Measurements from ENCODE around the gene PRR5L.

PRR5L gene

DNA sequence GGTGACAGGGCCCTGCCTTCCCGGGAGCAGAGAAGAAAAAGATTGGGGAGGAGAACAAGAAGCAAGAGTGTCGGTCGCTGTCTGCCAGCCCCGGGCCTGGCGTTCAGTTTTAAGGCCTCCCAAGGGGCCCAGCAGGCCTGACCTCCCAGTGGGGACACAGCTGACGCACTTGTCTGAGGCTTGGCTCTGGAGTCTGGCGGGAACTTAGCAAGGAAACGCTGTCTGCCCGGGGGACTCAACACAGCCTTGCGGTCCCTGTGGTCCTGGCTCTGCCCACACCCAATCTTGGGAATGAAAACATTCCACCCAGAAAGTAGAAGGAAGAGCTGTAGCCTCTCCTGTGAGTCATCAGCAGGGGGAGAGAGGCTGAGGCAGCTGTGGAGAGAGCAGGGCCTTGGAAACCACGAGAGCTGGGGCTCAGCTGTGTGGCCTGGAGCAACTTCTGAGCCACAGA, 159.6 kb downstream of the PRR5L start:
- TF ChIP-seq, protein P1, sequence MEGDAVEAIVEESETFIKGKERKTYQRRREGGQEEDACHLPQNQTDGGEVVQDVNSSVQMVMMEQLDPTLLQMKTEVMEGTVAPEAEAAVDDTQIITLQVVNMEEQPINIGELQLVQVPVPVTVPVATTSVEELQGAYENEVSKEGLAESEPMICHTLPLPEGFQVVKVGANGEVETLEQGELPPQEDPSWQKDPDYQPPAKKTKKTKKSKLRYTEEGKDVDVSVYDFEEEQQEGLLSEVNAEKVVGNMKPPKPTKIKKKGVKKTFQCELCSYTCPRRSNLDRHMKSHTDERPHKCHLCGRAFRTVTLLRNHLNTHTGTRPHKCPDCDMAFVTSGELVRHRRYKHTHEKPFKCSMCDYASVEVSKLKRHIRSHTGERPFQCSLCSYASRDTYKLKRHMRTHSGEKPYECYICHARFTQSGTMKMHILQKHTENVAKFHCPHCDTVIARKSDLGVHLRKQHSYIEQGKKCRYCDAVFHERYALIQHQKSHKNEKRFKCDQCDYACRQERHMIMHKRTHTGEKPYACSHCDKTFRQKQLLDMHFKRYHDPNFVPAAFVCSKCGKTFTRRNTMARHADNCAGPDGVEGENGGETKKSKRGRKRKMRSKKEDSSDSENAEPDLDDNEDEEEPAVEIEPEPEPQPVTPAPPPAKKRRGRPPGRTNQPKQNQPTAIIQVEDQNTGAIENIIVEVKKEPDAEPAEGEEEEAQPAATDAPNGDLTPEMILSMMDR (IDR thresholded peaks at IDR 0.05; ENCODE audit: extremely low read depth, missing control alignments): no peak
- DNase-seq (ENCODE audit: low spot score): no peak

DNA sequence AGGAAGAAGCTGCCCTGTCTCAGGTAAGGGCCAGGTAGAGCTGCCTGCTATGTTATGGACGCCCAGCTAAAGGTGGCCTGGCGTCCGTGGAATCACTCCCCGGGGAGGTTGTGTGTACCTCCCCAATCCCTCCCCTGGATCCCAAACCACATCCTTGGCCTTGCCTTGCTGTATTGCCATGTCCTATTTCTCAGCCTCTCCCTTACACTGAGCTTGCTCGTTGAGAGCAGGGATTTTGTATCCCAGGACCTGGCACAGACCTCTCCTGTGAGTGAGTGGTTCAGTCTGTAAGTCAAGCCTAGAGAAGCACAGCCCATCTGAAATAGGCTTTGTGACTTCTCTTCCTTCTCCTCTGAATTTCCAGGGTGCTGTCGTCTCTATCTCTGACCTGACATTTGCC, 160.1 kb downstream of the PRR5L start:
- TF ChIP-seq, protein P1 (IDR thresholded peaks at IDR 0.05; ENCODE audit: extremely low read depth, missing control alignments): no peak
- DNase-seq (ENCODE audit: low spot score): no peak

DNA sequence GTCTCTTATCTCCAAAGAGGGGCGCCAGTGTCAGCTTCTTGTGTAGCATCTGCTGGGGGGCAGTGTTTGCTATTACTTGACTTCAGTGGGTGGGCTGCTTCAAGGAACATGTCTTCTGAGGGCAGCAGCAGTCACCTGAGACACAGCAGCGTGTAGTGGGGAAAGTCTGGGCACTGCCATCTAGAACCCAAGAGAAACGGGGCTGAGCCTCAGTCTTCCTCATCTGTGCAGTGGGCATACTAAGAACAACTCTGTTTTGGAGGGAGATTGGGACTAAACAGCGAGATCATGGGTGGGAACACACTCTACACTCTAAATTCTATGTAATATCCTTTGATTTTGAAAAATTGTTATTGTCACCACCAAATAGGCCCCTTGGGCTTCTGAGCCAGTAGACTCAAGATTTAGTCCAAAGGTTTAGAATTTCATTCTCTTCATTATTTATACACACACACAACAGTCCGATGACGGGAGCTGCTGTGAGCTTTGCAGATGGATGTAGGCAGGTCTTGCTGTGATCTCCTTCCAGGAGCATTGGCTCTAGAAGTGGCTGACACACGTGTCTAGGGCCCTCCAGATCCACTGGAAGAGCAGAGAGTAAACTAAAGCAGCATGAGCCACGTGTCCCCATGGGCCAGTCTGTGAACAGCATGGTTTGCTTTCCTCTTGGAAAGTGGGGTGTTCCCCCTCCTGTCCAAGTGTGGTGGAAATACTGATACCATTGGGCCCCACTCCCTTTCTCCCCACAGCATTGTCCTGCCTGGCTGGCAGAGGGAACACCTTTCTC, 162.2 kb downstream of the PRR5L start:
- DNase-seq (ENCODE audit: low spot score): no peak
- TF ChIP-seq, protein P1 (IDR thresholded peaks at IDR 0.05; ENCODE audit: extremely low read depth, missing control alignments): no peak

DNA sequence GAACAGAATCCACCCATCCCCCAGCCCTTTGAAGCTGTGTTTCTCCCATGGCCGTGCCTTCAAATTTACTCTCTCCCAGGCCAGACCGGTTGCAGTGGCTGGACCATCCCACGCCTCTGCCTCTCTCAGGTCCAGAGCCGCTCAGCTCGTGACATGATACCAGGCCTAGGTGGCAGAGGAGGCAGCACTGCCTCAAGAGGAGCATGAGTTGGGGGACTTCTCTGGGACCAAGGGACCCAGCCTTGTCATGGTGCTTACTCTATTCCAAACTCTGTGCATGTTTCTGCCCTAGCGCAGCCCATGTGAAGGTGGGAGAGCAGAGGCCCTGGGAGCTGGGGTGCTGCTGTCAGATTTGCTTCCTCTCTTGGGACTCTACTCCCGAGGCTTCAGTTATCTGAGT, 163.0 kb downstream of the PRR5L start:
- DNase-seq (ENCODE audit: low spot score): no peak
- TF ChIP-seq, protein P1 (IDR thresholded peaks at IDR 0.05; ENCODE audit: extremely low read depth, missing control alignments): no peak

DNA sequence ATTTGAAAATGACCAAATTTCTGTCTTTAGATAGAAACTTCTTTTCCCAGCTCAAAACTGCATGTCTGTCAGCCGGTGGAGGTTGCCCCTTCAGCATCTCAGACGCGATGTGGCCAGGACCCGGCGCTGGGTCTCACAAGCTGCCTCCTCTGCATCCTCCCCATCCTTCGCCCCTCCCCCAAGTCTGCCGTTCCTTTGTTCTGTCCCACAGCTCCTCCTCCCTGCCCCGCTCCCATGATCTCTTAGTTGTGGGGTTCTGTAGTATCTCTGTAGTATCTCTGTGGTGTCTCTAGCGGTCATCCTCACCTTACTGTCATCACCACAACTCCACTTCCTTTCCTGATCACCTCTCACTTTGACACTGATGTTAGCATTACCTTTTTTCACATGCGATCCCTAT, 164.1 kb downstream of the PRR5L start:
- TF ChIP-seq, protein P1 (IDR thresholded peaks at IDR 0.05; ENCODE audit: extremely low read depth, missing control alignments): no peak

DNA sequence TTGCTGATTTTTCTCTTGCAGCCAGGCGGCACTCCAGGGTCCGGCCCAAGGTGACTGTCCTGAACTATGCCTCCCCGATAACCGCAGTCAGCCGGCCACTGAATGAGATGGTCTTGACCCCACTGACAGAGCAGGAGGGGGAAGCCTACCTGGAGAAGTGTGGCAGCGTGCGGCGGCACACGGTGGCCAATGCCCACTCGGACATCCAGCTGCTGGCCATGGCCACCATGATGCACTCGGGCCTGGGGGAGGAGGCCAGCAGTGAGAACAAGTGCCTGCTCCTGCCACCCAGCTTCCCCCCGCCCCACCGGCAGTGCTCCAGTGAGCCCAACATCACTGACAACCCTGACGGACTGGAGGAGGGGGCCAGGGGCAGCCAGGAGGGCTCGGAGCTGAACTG, 166.2 kb downstream of the PRR5L start:
- DNase-seq (ENCODE audit: low spot score): no peak
- TF ChIP-seq, protein P1 (IDR thresholded peaks at IDR 0.05; ENCODE audit: extremely low read depth, missing control alignments): no peak

More for the DNA sequence above, 164.1 kb downstream of the PRR5L start:
- DNase-seq (ENCODE audit: low spot score): no peak

DNA sequence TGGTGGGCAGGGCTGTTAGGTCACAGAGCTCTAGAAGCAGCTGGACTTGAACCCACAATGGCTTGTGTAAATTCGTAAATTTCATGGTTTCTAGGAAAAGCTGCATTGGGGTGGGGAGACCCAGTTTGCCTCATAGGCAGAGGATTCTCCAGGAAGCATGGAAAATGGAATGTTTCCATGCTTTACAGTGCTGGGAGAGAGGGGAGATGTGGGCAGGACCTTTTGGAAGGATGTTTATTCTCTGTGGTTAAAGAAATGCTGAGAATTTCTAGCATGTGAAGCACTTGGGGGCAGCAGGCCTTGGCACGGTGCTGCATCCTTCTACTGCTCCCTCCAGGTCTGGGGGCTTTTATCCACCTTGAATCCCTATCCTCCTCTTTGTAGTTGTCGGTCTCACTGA, 167.7 kb downstream of the PRR5L start:
- TF ChIP-seq, protein P1 (IDR thresholded peaks at IDR 0.05; ENCODE audit: extremely low read depth, missing control alignments): no peak
- no peak for DNase-seq (ENCODE audit: low spot score)

All from GM20000 (cell line).